B cell (primary cell): ENCODE measurements around the gene HOXB4. TPM values are rescaled to one million over a fixed set of nuclear protein-coding genes. Genes with fewer than 3 reads are reported as not detected.

ENCODE experiments used
- ATAC-seq: fragments of 200-7000 bp; cut with Tn5 transposase; one replicate; pipeline ENCODE4 v1.10.0; 2021; ENCODE audit warnings: low read depth, mild to moderate bottlenecking, moderate number of reproducible peaks, moderate library complexity
- CTCF ChIA-PET: fragments of 350-600 bp; sonication (Branson Sonifier 250); formaldehyde crosslinking; loops from one replicate; lab custom pipeline; 2021; ENCODE audit warnings: antibody characterized with exemption, inconsistent platforms; lab: Charles Lee
- POLR2A ChIA-PET: fragments of 350-600 bp; sonication (Branson Sonifier 250); formaldehyde crosslinking; loops from one replicate; lab custom pipeline; 2021; ENCODE audit warnings: antibody characterized with exemption; lab: Charles Lee
- DNase-seq: peaks from one replicate; pipeline ENCODE4 v3.0.0; 2013
- H2AFZ ChIP-seq: 2 replicates; pipeline ENCODE4 v1.6.1; 2012; ENCODE audit warnings: mild to moderate bottlenecking, low read depth, low read length; ENCODE audit not compliant: insufficient read depth, poor library complexity, severe bottlenecking
- H3K27ac ChIP-seq, 2 donors: 1 replicate in 1 of 2; 2 replicates in 1 of 2; pipeline ENCODE4 v1.5.1; 2012 to 2013; ENCODE audit warnings: low read length in 2 of 2, mild to moderate bottlenecking in 2 of 2, moderate library complexity in 1 of 2
- H3K27me3 ChIP-seq, 4 experiments: fragments of 200-600 bp in 1 of 4; sonication (generic) in 1 of 4; replicated peaks in 1 of 4; 1 replicate in 2 of 4; 2 replicates in 2 of 4; pipeline versions ENCODE4 v1.6.1 to v1.7.0; 2013 to 2016; ENCODE audit warnings: low read length in 3 of 4, mild to moderate bottlenecking in 2 of 4, mixed read lengths in 1 of 4, moderate library complexity in 1 of 4; ENCODE audit not compliant: insufficient read depth in 4 of 4, control insufficient read depth in 3 of 4; ENCODE audit errors: control extremely low read depth in 1 of 4
- H3K36me3 ChIP-seq, 2 experiments: replicated peaks in 1 of 2; 1 replicate in 1 of 2; 2 replicates in 1 of 2; pipeline versions ENCODE4 v1.6.1 to v1.7.1; 2013; ENCODE audit warnings: low read length in 1 of 2; ENCODE audit not compliant: insufficient read depth in 2 of 2, control insufficient read depth in 1 of 2; ENCODE audit errors: control extremely low read depth in 1 of 2, extremely low read depth in 1 of 2
- H3K4me1 ChIP-seq, 2 donors: fragments of 200-600 bp in 1 of 2; sonication (generic) in 1 of 2; 1 replicate in 1 of 2; 2 replicates in 1 of 2; pipeline versions ENCODE4 v1.5.1 to v1.6.1; 2013 to 2017; ENCODE audit warnings: low read length in 2 of 2; ENCODE audit not compliant: control insufficient read depth in 2 of 2, insufficient read depth in 2 of 2
- H3K4me2 ChIP-seq: replicated peaks from 2 replicates; pipeline ENCODE3; 2012; ENCODE audit warnings: mild to moderate bottlenecking, low read depth, low read length; ENCODE audit not compliant: poor library complexity, severe bottlenecking
- H3K4me3 ChIP-seq, 5 experiments: fragments of 200-600 bp in 1 of 5; sonication (generic) in 1 of 5; 1 replicate in 3 of 5; 2 replicates in 2 of 5; pipeline versions ENCODE4 v1.5.1 to v1.7.0; 2011 to 2016; ENCODE audit warnings: low read length in 4 of 5, mild to moderate bottlenecking in 4 of 5, low read depth in 2 of 5, control low read depth in 1 of 5, moderate library complexity in 1 of 5; ENCODE audit not compliant: insufficient read depth in 1 of 5; ENCODE audit errors: control extremely low read depth in 1 of 5, extremely low read depth in 1 of 5
- H3K79me2 ChIP-seq: fragments of 200-600 bp; sonication (generic); one replicate; pipeline ENCODE4 v1.6.0; 2016; ENCODE audit warnings: low read length; ENCODE audit not compliant: control insufficient read depth, insufficient read depth
- H3K9ac ChIP-seq: fragments of 200-600 bp; sonication (generic); 2 replicates; pipeline ENCODE4 v1.6.1; 2017; ENCODE audit warnings: mild to moderate bottlenecking, low read length, moderate library complexity
- H3K9me3 ChIP-seq, 3 donors: one replicate each; pipeline versions ENCODE4 v1.6.1 to v1.7.1; 2013; ENCODE audit warnings: low read length in 2 of 3; ENCODE audit not compliant: control insufficient read depth in 2 of 3, insufficient read depth in 1 of 3; ENCODE audit errors: control extremely low read depth in 1 of 3
- H4K20me1 ChIP-seq: 2 replicates; pipeline ENCODE4 v1.6.0; 2012; ENCODE audit warnings: mild to moderate bottlenecking, low read length; ENCODE audit not compliant: insufficient read depth, control insufficient read depth, poor library complexity, severe bottlenecking
- H3K27ac Mint-ChIP-seq: one replicate; pipeline ENCODE4 v1.8.0; 2021; ENCODE audit warnings: mixed read lengths
- H3K27me3 Mint-ChIP-seq: one replicate; pipeline ENCODE4 v1.8.0; 2021; ENCODE audit warnings: mixed read lengths
- H3K4me1 Mint-ChIP-seq: one replicate; pipeline ENCODE4 v1.8.0; 2021; ENCODE audit warnings: mixed read lengths
- H3K4me3 Mint-ChIP-seq: one replicate; pipeline ENCODE4 v1.8.0; 2021; ENCODE audit warnings: mixed read lengths
- H3K9me3 Mint-ChIP-seq: one replicate; pipeline ENCODE4 v1.8.0; 2022; ENCODE audit warnings: mixed read lengths; ENCODE audit not compliant: insufficient read depth
- EZH2 ChIP-seq: IDR thresholded peaks from 2 replicates; pipeline ENCODE4 v1.6.1; 2012; ENCODE audit warnings: borderline replicate concordance, low read depth, mild to moderate bottlenecking, moderate library complexity, low read length; ENCODE audit not compliant: insufficient read depth, poor library complexity, severe bottlenecking
- WGBS: methylation state at CpG from one replicate; pipeline ENCODE4 v1.1.5; 2013; ENCODE audit warnings: missing lambda C conversion rate; ENCODE audit not compliant: insufficient coverage; 5-methylcytosine and 5-hydroxymethylcytosine counted together
- intact Hi-C: fragments of 100-400 bp; cut with micrococcal nuclease; formaldehyde crosslinking; loops from one replicate; pipeline ENCODE4 v1.10.0; 2022
- polyA plus RNA-seq: library from polyadenylated mRNA; depleted of rRNA; stranded (reverse); fragments of >200 nt; gene quantifications from 2 replicates; pipeline ENCODE4 v1.2.3, GENCODE V29; 2012
- total RNA-seq, 2 donors: library from RNA; stranded (reverse); fragments of 120-200 nt in 1 of 2; gene quantifications; 1 replicate in 1 of 2; 2 replicates in 1 of 2; pipeline versions ENCODE4 v1.2.3 to v1.2.4, GENCODE V29; 2013 to 2022
- TF ChIP-seq, protein P1 (sequence below): fragments of 200-600 bp; IDR thresholded peaks from one replicate; pipeline ENCODE4 v1.8.0; 2022; ENCODE audit warnings: antibody characterized with exemption, mild to moderate bottlenecking

Gene HOXB4
- total and polyA plus RNA-seq, 2 donors (not counting 1 experiment from before 2014, with no cell fraction given): 0.85 to 1.7 TPM

DNA sequence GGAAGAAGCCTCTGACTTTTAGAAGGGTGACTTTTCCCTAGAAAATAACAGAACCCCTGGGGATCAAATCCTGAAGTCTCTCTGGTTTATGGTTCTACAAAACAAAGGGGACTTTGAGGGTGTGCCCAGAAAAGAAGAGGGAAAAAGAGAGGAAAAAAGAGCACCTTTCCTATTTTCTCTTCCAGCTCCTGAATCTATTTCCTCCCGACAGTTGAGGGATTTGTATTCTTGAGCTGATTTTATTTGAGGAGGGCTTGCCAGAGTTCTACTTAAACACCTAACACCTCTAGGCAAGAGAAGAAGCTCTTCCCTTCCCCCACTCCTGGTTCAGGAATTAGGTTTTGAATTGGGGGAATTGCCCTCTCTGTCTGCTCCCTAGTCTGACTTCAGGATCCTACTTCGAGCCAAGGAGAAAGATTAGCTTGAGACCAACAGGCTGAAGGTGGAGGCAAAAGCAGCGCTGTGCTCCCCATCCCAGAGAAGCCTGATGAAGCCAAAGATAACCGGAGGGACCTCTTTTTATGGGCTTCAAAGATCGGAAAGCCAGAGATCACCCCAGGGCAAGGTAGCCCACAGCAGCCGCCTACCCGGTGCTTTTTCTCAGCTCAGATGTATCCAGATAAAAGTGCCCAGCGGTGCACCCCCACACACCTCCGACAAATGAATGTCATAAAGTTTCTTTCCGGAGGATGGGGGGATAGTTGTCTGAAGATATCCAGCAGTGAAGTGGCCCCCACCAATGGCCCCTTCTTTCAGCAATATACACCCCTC lies 11.1 kb upstream of the HOXB4 start:
- peaks cover 0 to 99% (median 83%) of the 10 kb centered on the region in 4 experiments for H3K27me3 ChIP-seq
- WGBS: 3% methylated on average over 4 of the region's 10 CpGs
- no peaks in the 10 kb centered on the region for H3K36me3 ChIP-seq
- no peak overlapping the region for H3K9ac ChIP-seq
- H3K9me3 ChIP-seq: peaks cover 0 to 9% (median 0%) of the 10 kb centered on the region in 3 donors
- H3K4me3 ChIP-seq: peak overlapping the region in 1 of 5 experiments; percentile 17
- ATAC-seq (no peak), DNase-seq (no peak)
- peaks cover 55 to 59% of the 10 kb centered on the region in 2 donors for H3K4me1 ChIP-seq
- ChIA-PET POLR2A (no interaction called here), CTCF (interaction anchor here (1.4 to 3.2 kb wide), 7 partner anchors 13 to 326 kb away, joined by 3 to 13 read pairs (median 6); no protein-coding TSS in a partner anchor)
- H3K27me3 Mint-ChIP-seq: peaks cover 97% of the 10 kb centered on the region
- peak overlapping the region; percentile 53 for H3K4me2 ChIP-seq
- peaks cover 4% of the 10 kb centered on the region for H4K20me1 ChIP-seq
- H3K27ac Mint-ChIP-seq: no peak overlapping the region
- peaks cover 49% of the 10 kb centered on the region for H3K4me1 Mint-ChIP-seq
- no peak overlapping the region for H3K27ac ChIP-seq
- H3K4me3 Mint-ChIP-seq: peak overlapping the region; percentile 58
- no peaks in the 10 kb centered on the region for H3K79me2 ChIP-seq
- no peak for TF ChIP-seq EZH2
- TF ChIP-seq, protein P1, sequence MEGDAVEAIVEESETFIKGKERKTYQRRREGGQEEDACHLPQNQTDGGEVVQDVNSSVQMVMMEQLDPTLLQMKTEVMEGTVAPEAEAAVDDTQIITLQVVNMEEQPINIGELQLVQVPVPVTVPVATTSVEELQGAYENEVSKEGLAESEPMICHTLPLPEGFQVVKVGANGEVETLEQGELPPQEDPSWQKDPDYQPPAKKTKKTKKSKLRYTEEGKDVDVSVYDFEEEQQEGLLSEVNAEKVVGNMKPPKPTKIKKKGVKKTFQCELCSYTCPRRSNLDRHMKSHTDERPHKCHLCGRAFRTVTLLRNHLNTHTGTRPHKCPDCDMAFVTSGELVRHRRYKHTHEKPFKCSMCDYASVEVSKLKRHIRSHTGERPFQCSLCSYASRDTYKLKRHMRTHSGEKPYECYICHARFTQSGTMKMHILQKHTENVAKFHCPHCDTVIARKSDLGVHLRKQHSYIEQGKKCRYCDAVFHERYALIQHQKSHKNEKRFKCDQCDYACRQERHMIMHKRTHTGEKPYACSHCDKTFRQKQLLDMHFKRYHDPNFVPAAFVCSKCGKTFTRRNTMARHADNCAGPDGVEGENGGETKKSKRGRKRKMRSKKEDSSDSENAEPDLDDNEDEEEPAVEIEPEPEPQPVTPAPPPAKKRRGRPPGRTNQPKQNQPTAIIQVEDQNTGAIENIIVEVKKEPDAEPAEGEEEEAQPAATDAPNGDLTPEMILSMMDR: no peak
- H3K9me3 Mint-ChIP-seq: no peaks in the 10 kb centered on the region
- no peak overlapping the region for H2AFZ ChIP-seq
- intact Hi-C loops: no loop called here

DNA sequence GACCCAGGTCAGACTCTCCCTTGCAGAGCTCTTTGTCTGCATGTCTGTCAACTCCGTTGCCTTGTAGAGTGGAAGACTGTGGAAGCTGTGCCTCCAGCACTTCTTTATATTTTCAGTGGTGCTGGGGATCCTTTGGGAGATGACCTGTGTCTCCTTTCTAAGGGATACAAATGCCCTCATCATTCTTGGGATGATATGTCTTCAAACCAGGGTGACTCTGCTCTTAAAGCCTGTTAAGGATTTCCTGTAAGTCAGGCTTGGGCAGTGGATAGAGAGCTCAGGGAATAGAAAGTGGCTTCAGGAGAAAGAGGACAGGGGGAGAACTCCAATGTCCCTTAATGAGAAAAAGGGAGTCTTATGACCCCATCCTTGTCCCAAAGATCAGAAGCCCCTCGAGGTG lies 10.4 kb upstream of the HOXB4 start:
- WGBS: 60% methylated on average over 1 of the region's 2 CpGs
- Histone ChIP-seq H3K27ac (no peak overlapping the region), H3K9ac (no peak overlapping the region), H3K79me2 (no peaks in the 10 kb centered on the region), H3K9me3 (peaks cover 0 to 9% (median 0%) of the 10 kb centered on the region in 3 donors), H2AFZ (no peak overlapping the region), H3K36me3 (no peaks in the 10 kb centered on the region), H3K4me3 (no peak overlapping the region), H3K27me3 (peaks cover 0 to 100% (median 87%) of the 10 kb centered on the region in 4 experiments), H4K20me1 (peaks cover 4% of the 10 kb centered on the region), H3K4me1 (peaks cover 48 to 55% of the 10 kb centered on the region in 2 donors), H3K4me2 (no peak overlapping the region)
- ChIA-PET CTCF (interaction anchor here (0.9 to 3.2 kb wide), 9 partner anchors 9 to 328 kb away, joined by 3 to 13 read pairs (median 5); no protein-coding TSS in a partner anchor), POLR2A (no interaction called here)
- intact Hi-C loops: no loop called here
- ATAC-seq (no peak), DNase-seq (peak; percentile 12)
- Mint-ChIP-seq H3K27ac (no peak overlapping the region), H3K27me3 (peaks cover 96% of the 10 kb centered on the region), H3K4me1 (peaks cover 43% of the 10 kb centered on the region), H3K4me3 (no peak overlapping the region), H3K9me3 (no peaks in the 10 kb centered on the region)
- TF ChIP-seq, protein P1: no peak
- TF ChIP-seq EZH2: no peak
